ENCODE results near the gene ARMC9. TPM values are rescaled to one million over a fixed set of nuclear protein-coding genes. Genes with fewer than 3 reads are reported as not detected.

Gene ARMC9
- total RNA-seq, 2 donors from 2014 or later: 41.7 to 51.5 TPM

GRCh38 chr2:231312066-231312465 lies 113.6 kb downstream of the ARMC9 start:
- H3K4me1 ChIP-seq (ENCODE audit: control insufficient read depth, insufficient read depth, low read length): no peaks in the 10 kb centered on the region
- H3K4me3 ChIP-seq (ENCODE audit: low read length): no peak overlapping the region
- H3K9me3 ChIP-seq (ENCODE audit: control insufficient read depth, low read length): peaks cover 16% of the 10 kb centered on the region
- peaks cover 3% of the 10 kb centered on the region for H3K36me3 ChIP-seq (ENCODE audit: control insufficient read depth, insufficient read depth, low read length)
- Mint-ChIP-seq H3K27ac (no peak overlapping the region), H3K27me3 (ENCODE audit: insufficient read depth) (no peaks in the 10 kb centered on the region), H3K4me1 (peaks cover 4% of the 10 kb centered on the region), H3K4me3 (no peak overlapping the region), H3K9me3 (peaks cover 8% of the 10 kb centered on the region), H3K36me3 (ENCODE audit: low read depth) (peaks cover 18% of the 10 kb centered on the region)
- DNase-seq: no peak
- H3K27ac ChIP-seq (ENCODE audit: low read depth, low read length): no peak overlapping the region
- no peak overlapping the region for H3K9ac ChIP-seq (ENCODE audit: extremely low read depth, low read length, poor library complexity, severe bottlenecking)
- WGBS, 2 experiments (ENCODE audit: insufficient coverage in 1 of 2, insufficient read length in 1 of 2): 94 to 95% methylated on average over 2 to 5 of the region's 5 CpGs
- TF ChIP-seq, protein P1, sequence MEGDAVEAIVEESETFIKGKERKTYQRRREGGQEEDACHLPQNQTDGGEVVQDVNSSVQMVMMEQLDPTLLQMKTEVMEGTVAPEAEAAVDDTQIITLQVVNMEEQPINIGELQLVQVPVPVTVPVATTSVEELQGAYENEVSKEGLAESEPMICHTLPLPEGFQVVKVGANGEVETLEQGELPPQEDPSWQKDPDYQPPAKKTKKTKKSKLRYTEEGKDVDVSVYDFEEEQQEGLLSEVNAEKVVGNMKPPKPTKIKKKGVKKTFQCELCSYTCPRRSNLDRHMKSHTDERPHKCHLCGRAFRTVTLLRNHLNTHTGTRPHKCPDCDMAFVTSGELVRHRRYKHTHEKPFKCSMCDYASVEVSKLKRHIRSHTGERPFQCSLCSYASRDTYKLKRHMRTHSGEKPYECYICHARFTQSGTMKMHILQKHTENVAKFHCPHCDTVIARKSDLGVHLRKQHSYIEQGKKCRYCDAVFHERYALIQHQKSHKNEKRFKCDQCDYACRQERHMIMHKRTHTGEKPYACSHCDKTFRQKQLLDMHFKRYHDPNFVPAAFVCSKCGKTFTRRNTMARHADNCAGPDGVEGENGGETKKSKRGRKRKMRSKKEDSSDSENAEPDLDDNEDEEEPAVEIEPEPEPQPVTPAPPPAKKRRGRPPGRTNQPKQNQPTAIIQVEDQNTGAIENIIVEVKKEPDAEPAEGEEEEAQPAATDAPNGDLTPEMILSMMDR (conservative IDR thresholded peaks at IDR 0.05): no peak
- no peaks in the 10 kb centered on the region for H3K27me3 ChIP-seq (ENCODE audit: control insufficient read depth, insufficient read depth, low read length, poor library complexity, severe bottlenecking)

GRCh38 chr2:231315896-231316295 lies 117.5 kb downstream of the ARMC9 start:
- TF ChIP-seq, protein P1 (conservative IDR thresholded peaks at IDR 0.05): no peak
- WGBS, 2 experiments (ENCODE audit: insufficient coverage in 1 of 2, insufficient read length in 1 of 2): 97 to 100% methylated on average over 1 to 2 of the region's 3 CpGs
- H3K27ac Mint-ChIP-seq: no peak overlapping the region
- Histone ChIP-seq H3K27me3 (ENCODE audit: control insufficient read depth, insufficient read depth, low read length, poor library complexity, severe bottlenecking) (no peaks in the 10 kb centered on the region), H3K9me3 (ENCODE audit: control insufficient read depth, low read length) (peaks cover 21% of the 10 kb centered on the region), H3K4me3 (ENCODE audit: low read length) (no peak overlapping the region), H3K27ac (ENCODE audit: low read depth, low read length) (no peak overlapping the region), H3K4me1 (ENCODE audit: control insufficient read depth, insufficient read depth, low read length) (no peaks in the 10 kb centered on the region), H3K36me3 (ENCODE audit: control insufficient read depth, insufficient read depth, low read length) (peaks cover 3% of the 10 kb centered on the region), H3K9ac (ENCODE audit: extremely low read depth, low read length, poor library complexity, severe bottlenecking) (no peak overlapping the region)
- H3K4me1 Mint-ChIP-seq: peaks cover 4% of the 10 kb centered on the region
- peaks cover 21% of the 10 kb centered on the region for H3K36me3 Mint-ChIP-seq (ENCODE audit: low read depth)
- no peak for DNase-seq
- no peaks in the 10 kb centered on the region for H3K27me3 Mint-ChIP-seq (ENCODE audit: insufficient read depth)
- no peak overlapping the region for H3K4me3 Mint-ChIP-seq
- peaks cover 10% of the 10 kb centered on the region for H3K9me3 Mint-ChIP-seq

DNA sequence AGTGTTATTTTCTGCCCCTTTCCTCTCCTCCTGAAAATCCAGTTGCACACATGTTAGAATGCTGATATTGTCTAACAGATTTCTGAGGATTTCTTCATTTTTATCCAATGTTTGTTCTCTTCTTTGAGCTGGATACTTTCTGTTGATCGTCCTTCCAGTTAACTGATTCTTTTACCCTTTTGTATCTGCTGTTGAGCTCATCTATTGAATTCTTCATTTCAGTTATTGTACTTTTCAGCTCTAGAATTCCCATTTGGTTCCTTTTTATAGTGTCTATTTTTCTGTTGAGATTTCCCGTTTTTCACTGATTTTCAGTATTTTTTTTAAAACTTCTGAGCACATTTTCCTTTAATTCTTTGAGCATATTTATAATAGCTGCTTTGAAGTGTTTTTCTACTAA lies 119.1 kb downstream of the ARMC9 start:
- TF ChIP-seq, protein P1 (conservative IDR thresholded peaks at IDR 0.05): no peak
- peaks cover 3% of the 10 kb centered on the region for H3K36me3 ChIP-seq (ENCODE audit: control insufficient read depth, insufficient read depth, low read length)
- Mint-ChIP-seq H3K4me1 (peaks cover 4% of the 10 kb centered on the region), H3K27me3 (ENCODE audit: insufficient read depth) (no peaks in the 10 kb centered on the region), H3K27ac (no peak overlapping the region), H3K4me3 (no peak overlapping the region), H3K36me3 (ENCODE audit: low read depth) (peaks cover 21% of the 10 kb centered on the region), H3K9me3 (peaks cover 10% of the 10 kb centered on the region)
- no peak overlapping the region for H3K4me3 ChIP-seq (ENCODE audit: low read length)
- no peak overlapping the region for H3K27ac ChIP-seq (ENCODE audit: low read depth, low read length)
- no peaks in the 10 kb centered on the region for H3K4me1 ChIP-seq (ENCODE audit: control insufficient read depth, insufficient read depth, low read length)
- H3K9me3 ChIP-seq (ENCODE audit: control insufficient read depth, low read length): peaks cover 21% of the 10 kb centered on the region
- WGBS, 2 experiments (ENCODE audit: insufficient coverage in 1 of 2, insufficient read length in 1 of 2): 96 to 100% methylated on average over 1 to 2 of the region's 2 CpGs
- no peaks in the 10 kb centered on the region for H3K27me3 ChIP-seq (ENCODE audit: control insufficient read depth, insufficient read depth, low read length, poor library complexity, severe bottlenecking)
- no peak for DNase-seq
- H3K9ac ChIP-seq (ENCODE audit: extremely low read depth, low read length, poor library complexity, severe bottlenecking): no peak overlapping the region
